SK-N-SH (cell line): ENCODE data around the gene APC2. TPM values are rescaled to one million over a fixed set of nuclear protein-coding genes. Genes with fewer than 3 reads are reported as not detected.

ENCODE experiments used
- CTCF ChIA-PET: fragments of 300-600, 350-600 bp; formaldehyde crosslinking; extraction: SDS; loops from one replicate; lab custom pipeline; 2021; lab: Yijun Ruan, JAX
- POLR2A ChIA-PET: fragments of 350-600 bp; sonication (Branson Sonifier 250); formaldehyde crosslinking; extraction: SDS; loops from one replicate; lab custom pipeline; 2020; ENCODE audit warnings: antibody characterized with exemption, inconsistent platforms; lab: Yijun Ruan, JAX
- DNase-seq: peaks from one replicate; pipeline ENCODE4 v3.0.0; 2012
- H2AFZ ChIP-seq: fragments of 200-600 bp; sonication (generic); 2 replicates; pipeline ENCODE4 v1.8.1; 2016; ENCODE audit warnings: antibody characterized with exemption, mild to moderate bottlenecking, low read depth
- H3F3A ChIP-seq: fragments of 200-600 bp; sonication (generic); replicated peaks from 2 replicates; pipeline ENCODE3; 2016; ENCODE audit warnings: antibody characterized with exemption, mild to moderate bottlenecking; ENCODE audit not compliant: insufficient read depth
- H3K27ac ChIP-seq, 2 experiments: fragments of 200-500 bp in 1 of 2; fragments of 200-600 bp in 1 of 2; sonication (Bioruptor generic) in 1 of 2; sonication (generic), shearing (Covaris generic) in 1 of 2; 2 replicates each; pipeline versions ENCODE4 v1.5.1 to v1.6.1; 2014 to 2016; ENCODE audit warnings: low read depth in 2 of 2, inconsistent platforms in 1 of 2, low read length in 1 of 2, mild to moderate bottlenecking in 1 of 2, mixed read lengths in 1 of 2
- H3K27me3 ChIP-seq: fragments of 200-600 bp; sonication (generic), shearing (Covaris generic); 2 replicates; pipeline ENCODE4 v1.6.1; 2016; ENCODE audit warnings: mixed run types; ENCODE audit not compliant: insufficient read depth
- H3K36me3 ChIP-seq, 2 experiments: fragments of 200-500 bp in 1 of 2; fragments of 200-600 bp in 1 of 2; sonication (Bioruptor generic) in 1 of 2; sonication (generic) in 1 of 2; replicated peaks in 1 of 2; 2 replicates each; pipeline versions ENCODE3 to v1.5.1; 2014 to 2016; ENCODE audit warnings: low read length in 1 of 2, mild to moderate bottlenecking in 1 of 2; ENCODE audit not compliant: insufficient read depth in 2 of 2, control insufficient read depth in 1 of 2
- H3K4me1 ChIP-seq, 2 experiments: fragments of 200-500 bp in 1 of 2; fragments of 200-600 bp in 1 of 2; sonication (Bioruptor generic) in 1 of 2; sonication (generic), shearing (Covaris generic) in 1 of 2; 2 replicates each; pipeline versions ENCODE4 v1.5.1 to v1.6.1; 2014 to 2016; ENCODE audit warnings: low read depth in 1 of 2, low read length in 1 of 2, mixed run types in 1 of 2; ENCODE audit not compliant: insufficient read depth in 2 of 2, control insufficient read depth in 1 of 2
- H3K4me2 ChIP-seq: fragments of 200-600 bp; sonication (generic), shearing (Covaris generic); 2 replicates; pipeline ENCODE4 v1.6.1; 2017; ENCODE audit warnings: mixed run types
- H3K4me3 ChIP-seq, 2 experiments: fragments of 200-500 bp in 1 of 2; fragments of 200-600 bp in 1 of 2; sonication (Bioruptor generic) in 1 of 2; sonication (generic), shearing (Covaris generic) in 1 of 2; 2 replicates each; pipeline versions ENCODE4 v1.5.1 to v1.8.1; 2014 to 2016; ENCODE audit warnings: low read depth in 2 of 2, inconsistent platforms in 1 of 2, low read length in 1 of 2, mild to moderate bottlenecking in 1 of 2, mixed read lengths in 1 of 2, moderate library complexity in 1 of 2
- H3K79me2 ChIP-seq: fragments of 200-600 bp; sonication (generic); 2 replicates; pipeline ENCODE4 v1.8.1; 2017; ENCODE audit warnings: mild to moderate bottlenecking; ENCODE audit not compliant: insufficient read depth
- H3K9ac ChIP-seq: fragments of 200-600 bp; sonication (generic); 2 replicates; pipeline ENCODE4 v1.6.1; 2017; ENCODE audit warnings: mixed run types
- H3K9me2 ChIP-seq: fragments of 200-600 bp; sonication (generic); 2 replicates; pipeline ENCODE4 v1.6.1; 2017; ENCODE audit warnings: mixed run types
- H3K9me3 ChIP-seq: fragments of 200-600 bp; sonication (generic); 2 replicates; pipeline ENCODE4 v1.6.1; 2017; ENCODE audit warnings: mixed run types, mild to moderate bottlenecking, moderate library complexity
- H4K20me1 ChIP-seq: fragments of 200-600 bp; sonication (generic); 2 replicates; pipeline ENCODE4 v1.6.1; 2017; ENCODE audit warnings: mild to moderate bottlenecking, mixed run types; ENCODE audit not compliant: insufficient read depth
- CHD2 ChIP-seq: fragments of 150-350 bp; IDR thresholded peaks from 2 replicates; pipeline ENCODE4 v1.6.1; 2018; ENCODE audit warnings: low read length; ENCODE audit not compliant: partially characterized antibody
- EP300 ChIP-seq, 2 experiments: IDR thresholded peaks; 2 replicates each; pipeline versions ENCODE4 v1.4.0 to v1.6.1; 2012; ENCODE audit warnings: borderline replicate concordance in 1 of 2, low read depth in 1 of 2, low read length in 1 of 2
- FOXJ3 ChIP-seq: sonication (generic); formaldehyde crosslinking; IDR thresholded peaks from 2 replicates; pipeline ENCODE4 v1.5.1; 2020; ENCODE audit warnings: mild to moderate bottlenecking, missing genetic modification reagents
- FOXM1 ChIP-seq: IDR thresholded peaks from 2 replicates; pipeline ENCODE4 v1.4.0; 2012; ENCODE audit warnings: low read depth, mild to moderate bottlenecking
- GABPA ChIP-seq: IDR thresholded peaks from 2 replicates; pipeline ENCODE4 v1.4.0; 2012; ENCODE audit warnings: low read depth, mild to moderate bottlenecking
- GATA2 ChIP-seq: sonication (generic); formaldehyde crosslinking; IDR thresholded peaks from 2 replicates; pipeline ENCODE4 v1.5.0; 2020; ENCODE audit warnings: mild to moderate bottlenecking, missing genetic modification reagents
- NFIC ChIP-seq: IDR thresholded peaks from 2 replicates; pipeline ENCODE4 v1.4.0; 2012; ENCODE audit warnings: borderline replicate concordance
- POLR2AphosphoS5 ChIP-seq: IDR thresholded peaks from 2 replicates; pipeline ENCODE4 v1.6.1; 2012; ENCODE audit warnings: low read depth, low read length
- RAD21 ChIP-seq: IDR thresholded peaks from 2 replicates; pipeline ENCODE4 v1.6.1; 2012; ENCODE audit warnings: mild to moderate bottlenecking, low read length
- RCOR1 ChIP-seq: fragments of 150-350 bp; IDR thresholded peaks from 2 replicates; pipeline ENCODE4 v1.6.1; 2017; ENCODE audit warnings: antibody characterized with exemption, low read length
- RFX5 ChIP-seq: IDR thresholded peaks from 2 replicates; pipeline ENCODE4 v1.6.1; 2012; ENCODE audit warnings: mild to moderate bottlenecking, improper control_type of control experiment, low read length
- SIN3A ChIP-seq: IDR thresholded peaks from 2 replicates; pipeline ENCODE4 v1.6.1; 2012; ENCODE audit warnings: low read depth, mild to moderate bottlenecking, low read length, moderate library complexity, borderline replicate concordance
- TCF12 ChIP-seq: IDR thresholded peaks from 2 replicates; pipeline ENCODE4 v1.4.0; 2012
- TEAD4 ChIP-seq: IDR thresholded peaks from 2 replicates; pipeline ENCODE4 v1.4.0; 2012; ENCODE audit warnings: mild to moderate bottlenecking, borderline replicate concordance; ENCODE audit not compliant: insufficient read depth
- YY1 ChIP-seq: IDR thresholded peaks from 2 replicates; pipeline ENCODE4 v1.4.0; 2012; ENCODE audit warnings: low read depth, mild to moderate bottlenecking
- WGBS: methylation state at CpG from one replicate; pipeline ENCODE4 v1.1.6; 2017; ENCODE audit warnings: low lambda C conversion rate; 5-methylcytosine and 5-hydroxymethylcytosine counted together
- polyA plus RNA-seq, 3 experiments: library from polyadenylated mRNA; depleted of rRNA; stranded (reverse); fragments of >200 nt; gene quantifications; 2 replicates each; pipeline ENCODE4 v1.2.3, GENCODE V29; 2012
- TF ChIP-seq, protein P1 (sequence below): IDR thresholded peaks from 2 replicates; pipeline ENCODE4 v1.4.0; 2012; ENCODE audit warnings: low read depth, borderline replicate concordance
- TF ChIP-seq, protein P2 (sequence below): fragments of 200-600 bp; sonication (generic); IDR thresholded peaks from 2 replicates; pipeline ENCODE4 v1.6.1; 2017; ENCODE audit warnings: antibody characterized with exemption, mild to moderate bottlenecking, moderate library complexity
- TF ChIP-seq, protein P3 (sequence below): fragments of 150-350 bp; IDR thresholded peaks from 2 replicates; pipeline ENCODE4 v1.6.1; 2017; ENCODE audit warnings: antibody characterized with exemption, low read length, low read depth, borderline replicate concordance
- TF ChIP-seq, protein P4 (sequence below): IDR thresholded peaks from 2 replicates; pipeline ENCODE4; 2012

The APC2 gene
- polyA plus RNA-seq, 1 of the 3 experiments (the other 2 are of a cell fraction), result 1.3 TPM

DNA sequence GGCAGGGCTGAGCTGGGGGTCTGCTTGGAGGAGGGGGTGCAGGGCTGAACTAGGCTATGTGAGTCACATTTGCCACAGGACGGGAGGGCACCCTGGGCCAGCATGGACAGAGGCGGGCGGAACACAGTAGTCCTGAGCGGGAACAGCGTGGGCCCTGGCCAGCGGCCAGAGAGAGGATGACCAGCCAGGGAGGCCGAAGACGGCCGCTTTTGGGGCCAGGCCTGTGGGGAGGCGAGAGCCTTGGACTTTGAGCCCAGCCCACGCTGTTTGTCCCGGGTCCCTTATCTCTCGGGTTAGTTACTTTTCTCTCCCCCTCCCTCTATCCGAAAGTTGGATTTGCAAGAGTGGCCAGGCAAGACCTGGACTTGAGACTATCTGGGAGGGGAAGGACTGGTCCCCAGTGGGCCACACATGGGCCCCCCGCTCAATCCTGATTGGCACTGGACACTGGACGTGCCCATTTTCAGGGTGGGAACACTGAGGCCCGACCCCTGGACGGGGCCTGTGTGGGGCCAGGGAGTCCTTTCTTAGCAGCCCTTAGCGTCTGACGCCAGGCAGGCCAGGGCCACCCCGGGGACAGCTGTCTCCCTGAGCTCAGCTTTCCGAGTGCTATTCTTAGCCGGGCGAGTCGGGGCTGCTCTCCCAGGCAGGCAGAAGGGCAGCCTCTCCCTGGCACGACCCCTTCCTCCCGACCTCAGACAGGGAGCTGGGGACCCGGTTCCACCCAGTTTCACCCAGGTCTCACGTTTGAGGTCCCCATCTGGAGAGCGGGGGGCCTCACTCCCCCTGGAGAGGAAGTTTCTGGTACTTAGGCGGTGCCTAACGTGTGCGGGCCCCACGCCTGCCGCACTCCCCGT, 49.4 kb upstream of the APC2 start:
- Histone ChIP-seq H3K9me2 (no peaks in the 10 kb centered on the region), H3F3A (peaks cover 7% of the 10 kb centered on the region), H3K9ac (peak overlapping the region; percentile 62), H3K79me2 (peaks cover 12% of the 10 kb centered on the region; the same call in 1 of the 2 replicates), H3K4me1 (peaks cover 0 to 6% of the 10 kb centered on the region in 2 experiments; a peak in 1 of 4 replicates), H3K36me3 (no peaks in the 10 kb centered on the region), H3K27me3 (no peaks in the 10 kb centered on the region), H3K27ac (peak overlapping the region in 1 of 2 experiments; percentile 51; a peak in 1 of 4 replicates), H2AFZ (peak overlapping the region; percentile 65; the same call in 1 of the 2 replicates), H3K4me3 (peak overlapping the region; percentile 75 to 79), H4K20me1 (no peaks in the 10 kb centered on the region), H3K4me2 (peak overlapping the region; percentile 99), H3K9me3 (no peaks in the 10 kb centered on the region)
- TF ChIP-seq RCOR1 (peak; percentile 62), FOXM1 (no peak)
- WGBS, result 52% methylated on average over 12 of the region's 36 CpGs
- DNase-seq, result peak; percentile 82
- ChIA-PET CTCF (interaction anchor here (0.7 to 1.2 kb wide), 2 partner anchors 89 to 125 kb away, joined by 3 to 4 read pairs; no protein-coding TSS in a partner anchor), POLR2A (no interaction called here)

DNA sequence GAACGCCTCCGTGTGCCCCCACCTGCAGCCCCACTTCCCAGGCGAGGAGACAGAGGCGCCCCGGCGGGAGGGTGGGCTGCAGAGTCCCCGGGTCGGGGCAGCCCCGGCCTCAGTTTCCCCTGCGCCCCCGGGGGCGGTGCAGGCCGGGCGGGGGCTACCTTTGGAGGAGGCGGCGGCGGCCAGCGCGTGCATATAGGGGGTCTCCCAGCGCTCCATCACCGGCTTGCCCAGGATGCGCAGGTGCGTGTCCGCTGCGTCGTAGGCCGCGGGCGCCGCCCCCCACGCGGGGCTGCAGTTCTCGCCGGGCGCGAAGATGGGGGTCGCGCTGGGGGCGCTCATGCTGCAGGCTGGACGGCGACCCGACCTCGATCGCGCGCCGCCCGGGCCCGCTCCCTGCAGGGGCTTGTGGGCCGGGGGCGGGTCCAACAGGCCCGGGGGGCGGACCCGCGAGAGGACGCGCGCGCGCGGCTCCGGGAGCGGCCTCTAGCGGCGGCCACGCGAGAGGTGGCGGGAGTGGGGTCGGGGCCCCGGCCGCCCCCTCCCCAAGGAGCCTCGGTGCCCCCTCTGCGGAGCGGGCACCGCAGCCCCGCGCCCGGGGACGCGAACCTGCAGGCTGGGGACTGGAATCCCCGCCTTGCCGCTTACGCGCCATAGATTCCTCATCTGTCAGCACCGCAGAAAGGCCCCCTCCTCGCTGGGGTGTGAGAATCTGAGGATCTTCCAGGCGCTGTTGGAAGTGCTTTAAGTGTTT, 48.6 kb upstream of the APC2 start, which contains the start of gene GAMT:
GAMT (minus strand) TSS at position 405 of the 751 bp plus-strand sequence; CDS start at position 339, 66 bp downstream.
- H3K27ac ChIP-seq, result peak within 1 kb of the TSS in 1 of 2 experiments; percentile 51; a peak in 1 of 4 replicates
- peaks cover 0 to 6% of the 10 kb centered on the region in 2 experiments; a peak in 1 of 4 replicates for H3K4me1 ChIP-seq
- no peaks in the 10 kb centered on the region for H3K27me3 ChIP-seq
- peaks cover 12% of the 10 kb centered on the region; the same call in 1 of the 2 replicates for H3K79me2 ChIP-seq
- H3K9me3 ChIP-seq, result no peaks in the 10 kb centered on the region
- peak within 1 kb of the TSS; percentile 65 for H3K9ac ChIP-seq
- H2AFZ ChIP-seq, result peak within 1 kb of the TSS; percentile 93; the same call in 1 of the 2 replicates
- peaks cover 13% of the 10 kb centered on the region for H3F3A ChIP-seq
- WGBS, result 13% methylated on average over 8 of the region's 87 CpGs
- ChIA-PET POLR2A (no interaction called here), CTCF (interaction anchor here (0.7 to 1.3 kb wide), 3 partner anchors 90 to 126 kb away, joined by 3 to 8 read pairs (median 4); no protein-coding TSS in a partner anchor)
- no peaks in the 10 kb centered on the region for H3K9me2 ChIP-seq
- H3K4me2 ChIP-seq, result peak within 1 kb of the TSS; percentile 99
- H3K4me3 ChIP-seq, result peak within 1 kb of the TSS; percentile 75 to 79
- H3K36me3 ChIP-seq, result no peaks in the 10 kb centered on the region
- peak; percentile 98 for DNase-seq
- no peaks in the 10 kb centered on the region for H4K20me1 ChIP-seq
- TF ChIP-seq TEAD4, result no peak
- no peak for TF ChIP-seq FOXJ3 (CRISPR knock-in tag)
- TF ChIP-seq, protein P1, sequence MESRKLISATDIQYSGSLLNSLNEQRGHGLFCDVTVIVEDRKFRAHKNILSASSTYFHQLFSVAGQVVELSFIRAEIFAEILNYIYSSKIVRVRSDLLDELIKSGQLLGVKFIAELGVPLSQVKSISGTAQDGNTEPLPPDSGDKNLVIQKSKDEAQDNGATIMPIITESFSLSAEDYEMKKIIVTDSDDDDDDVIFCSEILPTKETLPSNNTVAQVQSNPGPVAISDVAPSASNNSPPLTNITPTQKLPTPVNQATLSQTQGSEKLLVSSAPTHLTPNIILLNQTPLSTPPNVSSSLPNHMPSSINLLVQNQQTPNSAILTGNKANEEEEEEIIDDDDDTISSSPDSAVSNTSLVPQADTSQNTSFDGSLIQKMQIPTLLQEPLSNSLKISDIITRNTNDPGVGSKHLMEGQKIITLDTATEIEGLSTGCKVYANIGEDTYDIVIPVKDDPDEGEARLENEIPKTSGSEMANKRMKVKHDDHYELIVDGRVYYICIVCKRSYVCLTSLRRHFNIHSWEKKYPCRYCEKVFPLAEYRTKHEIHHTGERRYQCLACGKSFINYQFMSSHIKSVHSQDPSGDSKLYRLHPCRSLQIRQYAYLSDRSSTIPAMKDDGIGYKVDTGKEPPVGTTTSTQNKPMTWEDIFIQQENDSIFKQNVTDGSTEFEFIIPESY, result peak; percentile 30; the same call in 1 of the 2 replicates
- TF ChIP-seq POLR2AphosphoS5, result peak; percentile 36; the same call in 1 of the 2 replicates
- TF ChIP-seq TCF12, result no peak
- no peak for TF ChIP-seq SIN3A
- no peak for TF ChIP-seq NFIC
- TF ChIP-seq RAD21, result no peak
- TF ChIP-seq, protein P2, sequence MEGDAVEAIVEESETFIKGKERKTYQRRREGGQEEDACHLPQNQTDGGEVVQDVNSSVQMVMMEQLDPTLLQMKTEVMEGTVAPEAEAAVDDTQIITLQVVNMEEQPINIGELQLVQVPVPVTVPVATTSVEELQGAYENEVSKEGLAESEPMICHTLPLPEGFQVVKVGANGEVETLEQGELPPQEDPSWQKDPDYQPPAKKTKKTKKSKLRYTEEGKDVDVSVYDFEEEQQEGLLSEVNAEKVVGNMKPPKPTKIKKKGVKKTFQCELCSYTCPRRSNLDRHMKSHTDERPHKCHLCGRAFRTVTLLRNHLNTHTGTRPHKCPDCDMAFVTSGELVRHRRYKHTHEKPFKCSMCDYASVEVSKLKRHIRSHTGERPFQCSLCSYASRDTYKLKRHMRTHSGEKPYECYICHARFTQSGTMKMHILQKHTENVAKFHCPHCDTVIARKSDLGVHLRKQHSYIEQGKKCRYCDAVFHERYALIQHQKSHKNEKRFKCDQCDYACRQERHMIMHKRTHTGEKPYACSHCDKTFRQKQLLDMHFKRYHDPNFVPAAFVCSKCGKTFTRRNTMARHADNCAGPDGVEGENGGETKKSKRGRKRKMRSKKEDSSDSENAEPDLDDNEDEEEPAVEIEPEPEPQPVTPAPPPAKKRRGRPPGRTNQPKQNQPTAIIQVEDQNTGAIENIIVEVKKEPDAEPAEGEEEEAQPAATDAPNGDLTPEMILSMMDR, result peak; percentile 65
- TF ChIP-seq GATA2, result no peak
- TF ChIP-seq RFX5, result no peak
- no peak for TF ChIP-seq GABPA
- TF ChIP-seq YY1, result no peak
- TF ChIP-seq, protein P3, sequence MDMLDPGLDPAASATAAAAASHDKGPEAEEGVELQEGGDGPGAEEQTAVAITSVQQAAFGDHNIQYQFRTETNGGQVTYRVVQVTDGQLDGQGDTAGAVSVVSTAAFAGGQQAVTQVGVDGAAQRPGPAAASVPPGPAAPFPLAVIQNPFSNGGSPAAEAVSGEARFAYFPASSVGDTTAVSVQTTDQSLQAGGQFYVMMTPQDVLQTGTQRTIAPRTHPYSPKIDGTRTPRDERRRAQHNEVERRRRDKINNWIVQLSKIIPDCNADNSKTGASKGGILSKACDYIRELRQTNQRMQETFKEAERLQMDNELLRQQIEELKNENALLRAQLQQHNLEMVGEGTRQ, result no peak
- TF ChIP-seq, protein P4, sequence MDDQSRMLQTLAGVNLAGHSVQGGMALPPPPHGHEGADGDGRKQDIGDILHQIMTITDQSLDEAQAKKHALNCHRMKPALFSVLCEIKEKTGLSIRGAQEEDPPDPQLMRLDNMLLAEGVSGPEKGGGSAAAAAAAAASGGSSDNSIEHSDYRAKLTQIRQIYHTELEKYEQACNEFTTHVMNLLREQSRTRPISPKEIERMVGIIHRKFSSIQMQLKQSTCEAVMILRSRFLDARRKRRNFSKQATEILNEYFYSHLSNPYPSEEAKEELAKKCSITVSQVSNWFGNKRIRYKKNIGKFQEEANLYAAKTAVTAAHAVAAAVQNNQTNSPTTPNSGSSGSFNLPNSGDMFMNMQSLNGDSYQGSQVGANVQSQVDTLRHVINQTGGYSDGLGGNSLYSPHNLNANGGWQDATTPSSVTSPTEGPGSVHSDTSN, result no peak
- peak; percentile 82 for TF ChIP-seq CHD2
- TF ChIP-seq EP300 (IDR thresholded peaks at IDR 0.05; ENCODE audit: borderline replicate concordance in 1 of 2, low read depth in 1 of 2, low read length in 1 of 2), result no peak
